PC-3 (cell line): ENCODE data around the gene CD200R1L. TPM values are rescaled to one million over a fixed set of nuclear protein-coding genes. Genes with fewer than 3 reads are reported as not detected.
A peak's percentile ranks its signal among the peaks of the same experiment; 100 is the strongest.

Source experiments
- ATAC-seq: fragments of 200-7000 bp; cut with Tn5 transposase; 2 replicates; pipeline ENCODE4 v1.9.1; 2020; ENCODE audit warnings: mild to moderate bottlenecking, moderate library complexity
- BruUV-seq: library from RNA; stranded (reverse); fragments of 400-500 nt; replicated peaks from 2 replicates; lab custom pipeline; 2021; lab: Mats Ljungman, UMichigan
- CTCF ChIA-PET: fragments of 300-600 bp; sonication (Branson Sonifier 250); formaldehyde crosslinking; loops from one replicate; lab custom pipeline; 2022; ENCODE audit warnings: antibody characterized with exemption; lab: Charles Lee
- POLR2A ChIA-PET: fragments of 300-600 bp; sonication (Branson Sonifier 250); formaldehyde crosslinking; loops from one replicate; lab custom pipeline; 2022; ENCODE audit warnings: antibody characterized with exemption; ENCODE audit not compliant: unreplicated experiment; lab: Charles Lee
- DNase-seq: peaks from one replicate; pipeline ENCODE4 v3.0.0-alpha.2; 2015
- H2AFZ ChIP-seq: fragments of 300-600 bp; sonication (generic); 2 replicates; pipeline ENCODE4 v1.6.0; 2016; ENCODE audit warnings: antibody characterized with exemption, low read length
- H3F3A ChIP-seq: fragments of 300-600 bp; sonication (generic); one replicate; pipeline ENCODE4 v1.6.0; 2017; ENCODE audit warnings: antibody characterized with exemption, low read length, control low read depth, mild to moderate bottlenecking; ENCODE audit not compliant: unreplicated experiment
- H3K27ac ChIP-seq: fragments of 300-600 bp; sonication (generic); 2 replicates; pipeline ENCODE4 v1.5.1; 2016; ENCODE audit warnings: mild to moderate bottlenecking, low read length
- H3K27me3 ChIP-seq: fragments of 300-600 bp; sonication (generic); 2 replicates; pipeline ENCODE4 v1.6.1; 2016; ENCODE audit warnings: low read length, mixed read lengths
- H3K36me3 ChIP-seq: fragments of 300-600 bp; sonication (generic); 2 replicates; pipeline ENCODE4 v1.6.1; 2016; ENCODE audit warnings: low read depth, mixed run types, low read length, mixed read lengths
- H3K4me1 ChIP-seq: fragments of 300-600 bp; sonication (generic); 2 replicates; pipeline ENCODE4 v1.5.1; 2016; ENCODE audit warnings: low read length; ENCODE audit not compliant: insufficient read depth
- H3K4me2 ChIP-seq: fragments of 300-600 bp; sonication (generic); 2 replicates; pipeline ENCODE4 v1.6.0; 2016; ENCODE audit warnings: low read length
- H3K4me3 ChIP-seq: fragments of 300-600 bp; sonication (generic); 2 replicates; pipeline ENCODE4 v1.5.1; 2016; ENCODE audit warnings: mild to moderate bottlenecking, low read length, mixed read lengths
- H3K79me2 ChIP-seq: fragments of 300-600 bp; sonication (generic); 2 replicates; pipeline ENCODE4 v1.6.1; 2017; ENCODE audit warnings: low read length, mixed read lengths
- H3K9ac ChIP-seq: fragments of 300-600 bp; sonication (generic); 2 replicates; pipeline ENCODE4 v1.6.0; 2016; ENCODE audit warnings: mild to moderate bottlenecking, low read length
- H3K9me2 ChIP-seq: fragments of 300-600 bp; sonication (generic); replicated peaks from 2 replicates; pipeline ENCODE4 v1.6.1; 2016; ENCODE audit warnings: mixed run types, low read length, mixed read lengths
- H3K9me3 ChIP-seq: fragments of 300-600 bp; sonication (generic); 2 replicates; pipeline ENCODE4 v1.6.1; 2016; ENCODE audit warnings: low read length, mixed read lengths
- H4K20me1 ChIP-seq: fragments of 300-600 bp; sonication (generic); 2 replicates; pipeline ENCODE4 v1.6.1; 2016; ENCODE audit warnings: low read length, mixed read lengths
- CTCF ChIP-seq: fragments of 300-600 bp; sonication (generic); conservative IDR thresholded peaks from 2 replicates; pipeline ENCODE4 v1.5.1; 2017; ENCODE audit warnings: antibody characterized with exemption, low read depth, mild to moderate bottlenecking, low read length
- EZH2 ChIP-seq: fragments of 300-600 bp; sonication (generic); IDR thresholded peaks from one replicate; pipeline ENCODE4 v1.6.1; 2017; ENCODE audit warnings: antibody characterized with exemption, mild to moderate bottlenecking, low read length; ENCODE audit not compliant: unreplicated experiment
- EZH2phosphoT487 ChIP-seq: fragments of 300-600 bp; sonication (generic); IDR thresholded peaks from 2 replicates; pipeline ENCODE4 v1.6.1; 2018; ENCODE audit warnings: mild to moderate bottlenecking, antibody characterized with exemption, low read length, borderline replicate concordance
- intact Hi-C: fragments of 100-400 bp; cut with micrococcal nuclease; formaldehyde crosslinking; loops from 2 replicates; pipeline ENCODE4 v1.9.0; 2023
- total RNA-seq: library from RNA; depleted of rRNA; stranded (reverse); fragments of >200 nt; gene quantifications from 2 replicates; pipeline ENCODE4 v1.2.3, GENCODE V29; 2014

The CD200R1L gene
- total RNA-seq, 1 experiment from 2014 or later, result not detected

GRCh38 chr3:112817797-112818196 lies 28.9 kb downstream of the CD200R1L start:
- Histone ChIP-seq H2AFZ (no peak overlapping the region), H3K4me3 (no peak overlapping the region), H3K79me2 (no peaks in the 10 kb centered on the region), H3K4me1 (peaks cover 40% of the 10 kb centered on the region), H3K9me3 (no peaks in the 10 kb centered on the region), H3K27ac (no peak overlapping the region), H3K4me2 (no peak overlapping the region), H3K36me3 (no peaks in the 10 kb centered on the region), H4K20me1 (no peaks in the 10 kb centered on the region), H3K9ac (no peak overlapping the region), H3K27me3 (no peaks in the 10 kb centered on the region), H3F3A (no peaks in the 10 kb centered on the region), H3K9me2 (no peaks in the 10 kb centered on the region)
- ATAC-seq (no peak), DNase-seq (no peak)
- TF ChIP-seq EZH2phosphoT487 (no peak), CTCF (no peak)
- ChIA-PET CTCF (interaction anchor here (1.6 kb wide), 1 partner anchor 83 kb away, joined by 5 read pairs; no protein-coding TSS in a partner anchor), POLR2A (no interaction called here)
- intact Hi-C loops, result no loop called here
- BruUV-seq, result no TSS peak

GRCh38 chr3:112817271-112817670 lies 29.4 kb downstream of the CD200R1L start:
- Histone ChIP-seq H3K4me1 (peaks cover 35% of the 10 kb centered on the region), H3K27me3 (no peaks in the 10 kb centered on the region), H3K9me3 (no peaks in the 10 kb centered on the region), H3K79me2 (no peaks in the 10 kb centered on the region), H3K27ac (no peak overlapping the region), H3K4me3 (no peak overlapping the region), H3F3A (no peaks in the 10 kb centered on the region), H3K36me3 (no peaks in the 10 kb centered on the region), H2AFZ (no peak overlapping the region), H3K4me2 (no peak overlapping the region), H3K9me2 (no peaks in the 10 kb centered on the region), H3K9ac (no peak overlapping the region), H4K20me1 (no peaks in the 10 kb centered on the region)
- TF ChIP-seq CTCF, result no peak
- no peak for TF ChIP-seq EZH2phosphoT487
- intact Hi-C loops, result no loop called here
- DNase-seq, result no peak
- POLR2A ChIA-PET, result no interaction called here
- ATAC-seq, result no peak
- BruUV-seq, result no TSS peak
- CTCF ChIA-PET, result no interaction called here

- Histone ChIP-seq H3K79me2 (no peaks in the 10 kb centered on the region), H3K4me2 (no peak overlapping the region), H3K4me3 (no peak overlapping the region), H3K27ac (no peak overlapping the region), H3K9me3 (no peaks in the 10 kb centered on the region), H3F3A (no peaks in the 10 kb centered on the region), H3K9me2 (no peaks in the 10 kb centered on the region), H3K9ac (no peak overlapping the region), H3K36me3 (no peaks in the 10 kb centered on the region), H3K4me1 (peaks cover 29% of the 10 kb centered on the region), H4K20me1 (no peaks in the 10 kb centered on the region), H3K27me3 (no peaks in the 10 kb centered on the region), H2AFZ (no peak overlapping the region)
- no TSS peak for BruUV-seq
- intact Hi-C loops, result loop anchor here (2.0 kb wide), 1 partner anchor 163 kb away; no protein-coding TSS in a partner anchor
- TF ChIP-seq CTCF (no peak), EZH2 (no peak), EZH2phosphoT487 (no peak)
- DNase-seq (peak; percentile 37), ATAC-seq (no peak)
- POLR2A ChIA-PET, result no interaction called here
- CTCF ChIA-PET, result interaction anchor here (0.7 to 1.9 kb wide), 2 partner anchors 81 to 173 kb away, joined by 3 to 12 read pairs; no protein-coding TSS in a partner anchor
These were observed 30.7 kb downstream of the CD200R1L start for GRCh38 chr3:112815981-112816380.
